Thoracic aorta (tissue), 2 donors: ENCODE results near the gene TNK1. TPM values are rescaled to one million over a fixed set of nuclear protein-coding genes. Genes with fewer than 3 reads are reported as not detected.

Experiments used
- ATAC-seq: fragments of 150-250 bp; one replicate; pipeline ENCODE4 v1.8.0; 2017; ENCODE audit warnings: low read depth; ENCODE audit not compliant: insufficient number of reproducible peaks, low FRiP score
- DNase-seq: peaks from one replicate; pipeline ENCODE4 v3.0.0-alpha.2; 2020; ENCODE audit warnings: low spot score
- H3K27ac ChIP-seq, 2 donors: fragments of 200-600 bp; sonication (generic); 1 replicate in 1 of 2; 2 replicates in 1 of 2; pipeline ENCODE4 v1.5.1; 2016; ENCODE audit warnings: mild to moderate bottlenecking in 2 of 2, moderate library complexity in 2 of 2
- H3K27me3 ChIP-seq: fragments of 200-600 bp; sonication (generic); replicated peaks from 2 replicates; pipeline ENCODE4 v1.6.0; 2016; ENCODE audit warnings: mild to moderate bottlenecking; ENCODE audit not compliant: insufficient read depth
- H3K36me3 ChIP-seq: fragments of 200-600 bp; sonication (generic); one replicate; pipeline ENCODE4 v1.5.1; 2016
- H3K4me1 ChIP-seq, 2 donors: fragments of 200-600 bp; sonication (generic); 1 replicate in 1 of 2; 2 replicates in 1 of 2; pipeline versions ENCODE4 v1.5.1 to v1.6.0; 2016; ENCODE audit warnings: low read depth in 2 of 2, mild to moderate bottlenecking in 1 of 2; ENCODE audit not compliant: control insufficient read depth in 1 of 2
- H3K4me3 ChIP-seq: fragments of 200-600 bp; sonication (generic); 2 replicates; pipeline ENCODE4 v1.5.1; 2016; ENCODE audit warnings: mild to moderate bottlenecking
- H3K9me3 ChIP-seq: fragments of 200-600 bp; sonication (generic); 2 replicates; pipeline ENCODE4 v1.5.1; 2016
- CTCF ChIP-seq: fragments of 200-600 bp; sonication (generic); IDR thresholded peaks from one replicate; pipeline ENCODE4 v1.5.1; 2019; ENCODE audit warnings: antibody characterized with exemption
- total RNA-seq, 2 donors: library from RNA; depleted of rRNA; stranded (reverse); fragments of >200 nt; gene quantifications; one replicate each; pipeline versions ENCODE4 v1.1.0 to v1.2.3, GENCODE V29; 2016

Gene TNK1
- total RNA-seq, 2 donors from 2014 or later, result 3.7 to 4.7 TPM

- Histone ChIP-seq H3K4me1 (peaks cover 5 to 14% of the 10 kb centered on the region in 2 donors), H3K4me3 (no peak overlapping the region), H3K9me3 (no peaks in the 10 kb centered on the region), H3K27me3 (no peaks in the 10 kb centered on the region), H3K27ac (no peak overlapping the region), H3K36me3 (no peaks in the 10 kb centered on the region)
- no peak for TF ChIP-seq CTCF
- DNase-seq, result no peak
- ATAC-seq, result no peak
Measured at GRCh38 chr17:7346761-7347614, 33.9 kb upstream of the TNK1 start.

GRCh38 chr17:7347630-7348477 lies 33.0 kb upstream of the TNK1 start:
- Histone ChIP-seq H3K4me1 (peaks cover 9 to 19% of the 10 kb centered on the region in 2 donors), H3K9me3 (no peaks in the 10 kb centered on the region), H3K36me3 (no peaks in the 10 kb centered on the region), H3K4me3 (no peak overlapping the region), H3K27me3 (no peaks in the 10 kb centered on the region), H3K27ac (no peak overlapping the region)
- DNase-seq (no peak), ATAC-seq (no peak)
- no peak for TF ChIP-seq CTCF

- DNase-seq (no peak), ATAC-seq (no peak)
- no peaks in the 10 kb centered on the region for H3K36me3 ChIP-seq
- no peak for TF ChIP-seq CTCF
- no peak overlapping the region for H3K27ac ChIP-seq
- peaks cover 13 to 27% of the 10 kb centered on the region in 2 donors for H3K4me1 ChIP-seq
- no peak overlapping the region for H3K4me3 ChIP-seq
- H3K9me3 ChIP-seq, result no peaks in the 10 kb centered on the region
- H3K27me3 ChIP-seq, result no peaks in the 10 kb centered on the region
Measured at GRCh38 chr17:7348478-7349242, 32.2 kb upstream of the TNK1 start.

- TF ChIP-seq CTCF, result peak; percentile 50
- ATAC-seq (peak; percentile 75), DNase-seq (peak; percentile 74)
- Histone ChIP-seq H3K36me3 (no peaks in the 10 kb centered on the region), H3K4me3 (peak within 1 kb of the TSS; percentile 96), H3K9me3 (no peaks in the 10 kb centered on the region), H3K27me3 (no peaks in the 10 kb centered on the region), H3K27ac (peak within 1 kb of the TSS; percentile 100), H3K4me1 (peaks cover 21 to 44% of the 10 kb centered on the region in 2 donors)
Measured at GRCh38 chr17:7351665-7352502, 29.0 kb upstream of the TNK1 start, which contains the start of gene KCTD11. Gene KCTD11 (plus strand): TSS chr17:7352162.
